ENCODE results near the gene ATP1A2. TPM values are rescaled to one million over a fixed set of nuclear protein-coding genes. Genes with fewer than 3 reads are reported as not detected.

Gene ATP1A2
- total and polyA plus RNA-seq, 2 of the 8 experiments (the other 6 are each of a cell fraction or from before 2014, with no cell fraction given), result 39.7 to 40.8 TPM

DNA sequence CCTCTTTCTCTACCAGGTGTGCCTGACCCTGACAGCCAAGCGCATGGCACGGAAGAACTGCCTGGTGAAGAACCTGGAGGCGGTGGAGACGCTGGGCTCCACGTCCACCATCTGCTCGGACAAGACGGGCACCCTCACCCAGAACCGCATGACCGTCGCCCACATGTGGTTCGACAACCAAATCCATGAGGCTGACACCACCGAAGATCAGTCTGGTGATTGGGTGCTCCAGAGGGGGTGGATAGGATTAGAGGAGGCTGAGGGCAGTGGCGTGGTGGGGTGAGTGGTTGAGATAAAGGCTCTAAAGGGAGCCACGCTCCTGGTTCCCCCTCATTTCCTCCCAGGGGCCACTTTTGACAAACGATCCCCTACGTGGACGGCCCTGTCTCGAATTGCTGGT is 13.1 kb downstream of the ATP1A2 start:
- H3K4ac ChIP-seq (replicated peaks; ENCODE audit: insufficient read length, low read depth, low read length), result no peak overlapping the region
- no peaks in the 10 kb centered on the region for H4K20me1 ChIP-seq (replicated peaks in 1 of 2; ENCODE audit: control insufficient read depth in 1 of 2, insufficient read depth in 2 of 2, low read length in 2 of 2)
- H3K79me2 ChIP-seq (ENCODE audit: control insufficient read depth in 1 of 2, insufficient read depth in 2 of 2, low read length in 2 of 2), result no peaks in the 10 kb centered on the region
- WGBS, 2 experiments (ENCODE audit: extremely low coverage in 1 of 2, insufficient coverage in 1 of 2, insufficient read length in 1 of 2, insufficient replicate concordance in 2 of 2, low coverage in 1 of 2, low lambda C conversion rate in 2 of 2, missing lambda C conversion rate in 1 of 2), result 92% methylated on average over 18 of the region's 18 CpGs; no CpG with 5 or more reads in 1 of the 2 experiments
- no peak overlapping the region; the same call in 1 of the 2 replicates for H2BK5ac ChIP-seq (ENCODE audit: low read depth, low read length)
- H3K18ac ChIP-seq (ENCODE audit: extremely low read depth, low read length), result no peak overlapping the region
- H3K4me2 ChIP-seq (ENCODE audit: insufficient read depth in 1 of 2, low read depth in 2 of 2, low read length in 2 of 2), result no peak overlapping the region
- no peak overlapping the region for H2BK15ac ChIP-seq (ENCODE audit: low read length)
- H2AK5ac ChIP-seq (ENCODE audit: low read depth, low read length), result no peak overlapping the region
- no peak overlapping the region for H4K5ac ChIP-seq (ENCODE audit: insufficient read length, low read depth, low read length)
- peaks cover 0 to 6% (median 0%) of the 10 kb centered on the region in 4 experiments; a peak in 2 of 7 replicates for H3K4me1 ChIP-seq (replicated peaks in 1 of 4; ENCODE audit: control insufficient read depth in 3 of 4, insufficient read depth in 4 of 4, low read length in 3 of 4)
- no peaks in the 10 kb centered on the region for H3K9me3 ChIP-seq (ENCODE audit: insufficient read depth in 2 of 2, low read depth in 1 of 2, low read length in 1 of 2)
- no peak for DNase-seq (ENCODE audit: low read depth in 1 of 2, low spot score in 2 of 2)
- no peak overlapping the region for H3K9ac ChIP-seq (replicated peaks in 1 of 4; ENCODE audit: extremely low read depth in 1 of 4, low read depth in 3 of 4, low read length in 3 of 4)
- no peak overlapping the region for H3K14ac ChIP-seq (ENCODE audit: insufficient read length)
- CTCF ChIA-PET (ENCODE audit: partially characterized antibody), result interaction anchor here (1.1 to 13.8 kb wide), 9 partner anchors 10 to 124 kb away, joined by 3 to 141 read pairs (median 9); partner anchors contain the start of gene ATP1A2
- H3K79me1 ChIP-seq (ENCODE audit: low read depth, low read length), result no peaks in the 10 kb centered on the region; the same call in 1 of the 2 replicates
- H3K56ac ChIP-seq (replicated peaks; ENCODE audit: insufficient read length, low read depth, low read length), result no peak overlapping the region
- FAIRE-seq, result no peak
- H2BK120ac ChIP-seq (replicated peaks; ENCODE audit: low read depth, low read length), result no peak overlapping the region
- no peak overlapping the region for H3K23ac ChIP-seq (ENCODE audit: insufficient read length)
- POLR2A ChIA-PET (ENCODE audit: partially characterized antibody), result interaction anchor here (1.0 to 8.1 kb wide), 5 partner anchors 11 to 33 kb away, joined by 3 to 56 read pairs (median 4); no protein-coding TSS in a partner anchor
- H4K91ac ChIP-seq (replicated peaks; ENCODE audit: insufficient read length, low read length), result no peak overlapping the region
- H3K27ac ChIP-seq (ENCODE audit: low read depth, low read length), result no peak overlapping the region
- H2BK20ac ChIP-seq (ENCODE audit: low read length), result no peak overlapping the region
- H2AFZ ChIP-seq (ENCODE audit: low read length), result no peak overlapping the region
- peaks cover 12 to 63% (median 54%) of the 10 kb centered on the region in 4 experiments; a peak in 7 of 8 replicates for H3K36me3 ChIP-seq (ENCODE audit: control insufficient read depth in 2 of 4, insufficient read depth in 4 of 4, low read length in 3 of 4)
- H3K23me2 ChIP-seq (ENCODE audit: low read depth, low read length), result no peaks in the 10 kb centered on the region; the same call in 1 of the 2 replicates
- H2BK12ac ChIP-seq (ENCODE audit: low read depth, low read length), result no peak overlapping the region
- no peaks in the 10 kb centered on the region for H3K27me3 ChIP-seq (replicated peaks in 1 of 4; ENCODE audit: control insufficient read depth in 3 of 4, extremely low read depth in 1 of 4, insufficient read depth in 3 of 4, low read length in 3 of 4)
- H3K4me3 ChIP-seq (ENCODE audit: extremely low read depth in 1 of 4, insufficient read depth in 2 of 4, low read depth in 3 of 4, low read length in 4 of 4), result no peak overlapping the region
- no peak overlapping the region for H4K8ac ChIP-seq (ENCODE audit: extremely low read depth, insufficient read depth, low read length)
- no peak for TF ChIP-seq CBX5 (IDR thresholded peaks at IDR 0.05; ENCODE audit: low read depth, low read length)
